Measurements from ENCODE around the gene ATP7A. TPM values are rescaled to one million over a fixed set of nuclear protein-coding genes. Genes with fewer than 3 reads are reported as not detected.

ATP7A gene
- total RNA-seq, 1 experiment from 2014 or later: 6.3 TPM

DNA sequence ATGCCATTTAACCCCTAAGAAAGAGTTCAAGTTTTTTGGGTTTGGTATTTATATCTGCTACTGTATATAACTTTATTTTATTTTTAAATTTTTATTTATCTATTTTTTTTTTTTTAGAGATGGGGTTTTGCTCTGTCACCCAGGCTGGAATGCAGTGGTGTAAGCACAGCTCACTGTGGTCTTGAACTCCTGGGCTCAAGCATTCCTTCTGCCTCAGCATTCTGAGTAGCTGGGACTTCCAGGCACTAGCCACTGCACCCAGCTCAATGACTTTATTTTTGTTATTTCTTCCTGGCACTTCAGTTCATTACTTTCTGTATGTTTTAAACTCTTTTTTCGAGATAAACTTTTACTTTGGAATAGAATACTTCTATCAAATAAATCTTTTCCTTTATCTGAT is 101.4 kb downstream of the ATP7A start (continued):
- TF ChIP-seq, protein P1, sequence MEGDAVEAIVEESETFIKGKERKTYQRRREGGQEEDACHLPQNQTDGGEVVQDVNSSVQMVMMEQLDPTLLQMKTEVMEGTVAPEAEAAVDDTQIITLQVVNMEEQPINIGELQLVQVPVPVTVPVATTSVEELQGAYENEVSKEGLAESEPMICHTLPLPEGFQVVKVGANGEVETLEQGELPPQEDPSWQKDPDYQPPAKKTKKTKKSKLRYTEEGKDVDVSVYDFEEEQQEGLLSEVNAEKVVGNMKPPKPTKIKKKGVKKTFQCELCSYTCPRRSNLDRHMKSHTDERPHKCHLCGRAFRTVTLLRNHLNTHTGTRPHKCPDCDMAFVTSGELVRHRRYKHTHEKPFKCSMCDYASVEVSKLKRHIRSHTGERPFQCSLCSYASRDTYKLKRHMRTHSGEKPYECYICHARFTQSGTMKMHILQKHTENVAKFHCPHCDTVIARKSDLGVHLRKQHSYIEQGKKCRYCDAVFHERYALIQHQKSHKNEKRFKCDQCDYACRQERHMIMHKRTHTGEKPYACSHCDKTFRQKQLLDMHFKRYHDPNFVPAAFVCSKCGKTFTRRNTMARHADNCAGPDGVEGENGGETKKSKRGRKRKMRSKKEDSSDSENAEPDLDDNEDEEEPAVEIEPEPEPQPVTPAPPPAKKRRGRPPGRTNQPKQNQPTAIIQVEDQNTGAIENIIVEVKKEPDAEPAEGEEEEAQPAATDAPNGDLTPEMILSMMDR (IDR thresholded peaks at IDR 0.05 in 2 of 3, conservative IDR thresholded peaks at IDR 0.05 in 1 of 3; ENCODE audit: borderline replicate concordance in 1 of 3, insufficient read depth in 1 of 3, low read depth in 2 of 3, low read length in 2 of 3): no peak
- TF ChIP-seq SRF (IDR thresholded peaks at IDR 0.05; ENCODE audit: low read depth) (no peak), ZFX (IDR thresholded peaks at IDR 0.05) (no peak), TCF7L2 (IDR thresholded peaks at IDR 0.05; ENCODE audit: borderline replicate concordance, extremely low read depth, insufficient read depth, insufficient read length) (no peak), POLR2AphosphoS5 (IDR thresholded peaks at IDR 0.05; ENCODE audit: low read depth, low read length) (no peak), CEBPB (IDR thresholded peaks at IDR 0.05; ENCODE audit: low read depth) (no peak), POLR2A (IDR thresholded peaks at IDR 0.05; ENCODE audit: borderline replicate concordance, extremely low read depth, insufficient read depth, insufficient read length) (no peak), ELF1 (IDR thresholded peaks at IDR 0.05; ENCODE audit: borderline replicate concordance, low read depth) (no peak), YY1 (IDR thresholded peaks at IDR 0.05; ENCODE audit: extremely low read depth, insufficient replicate concordance, low read depth, low read length) (no peak), JUND (IDR thresholded peaks at IDR 0.05) (no peak), CBX3 (IDR thresholded peaks at IDR 0.05; ENCODE audit: low read depth) (no peak), EZH2 (IDR thresholded peaks at IDR 0.05) (no peak), ZNF274 (IDR thresholded peaks at IDR 0.05; ENCODE audit: low read depth, low read length) (no peak)

- DNase-seq (ENCODE audit: low read depth, low spot score) (no peak), ATAC-seq (no peak)
- H3K27ac ChIP-seq (ENCODE audit: low read depth, low read length): no peak overlapping the region
- no peaks in the 10 kb centered on the region for H3K79me2 ChIP-seq (ENCODE audit: insufficient read depth, low read length)
- no peak overlapping the region for H2AFZ ChIP-seq (ENCODE audit: low read depth, low read length, poor library complexity, severe bottlenecking)
- no peak overlapping the region for H3K4me3 ChIP-seq (replicated peaks in 1 of 2; ENCODE audit: low read depth in 1 of 2, low read length in 2 of 2)
- no TSS peak for BruUV-seq (replicated peaks)
- H3K4me2 ChIP-seq (ENCODE audit: low read length): no peak overlapping the region
- peaks cover 7 to 10% of the 10 kb centered on the region in 2 experiments; a peak in 3 of 4 replicates for H3K4me1 ChIP-seq (ENCODE audit: control insufficient read depth in 1 of 2, insufficient read depth in 2 of 2, low read length in 2 of 2)
- POLR2A ChIA-PET: no interaction called here
- no peaks in the 10 kb centered on the region for H3K27me3 ChIP-seq (ENCODE audit: insufficient read depth, low read length)
- H3K9ac ChIP-seq (ENCODE audit: low read length): no peak overlapping the region
- H3K36me3 ChIP-seq (ENCODE audit: control insufficient read depth in 1 of 2, insufficient read depth in 2 of 2, low read length in 2 of 2): no peaks in the 10 kb centered on the region
- RAD21 ChIA-PET (ENCODE audit: low non-redundant PET in 1 of 2, low total read pairs in 2 of 2, uncharacterized antibody in 2 of 2, unreplicated experiment in 2 of 2): no interaction called here
- no peaks in the 10 kb centered on the region for H3K9me3 ChIP-seq (ENCODE audit: control insufficient read depth in 1 of 2, insufficient read depth in 1 of 2, low read depth in 1 of 2, low read length in 2 of 2)
- no peaks in the 10 kb centered on the region for H4K20me1 ChIP-seq (ENCODE audit: insufficient read depth)
- CTCF ChIA-PET: no interaction called here
- intact Hi-C loops (cut with micrococcal nuclease): loop anchor here (5.0 kb wide), 1 partner anchor 123 kb away; the partner anchor contains the start of genes COX7B and MAGT1
- no peaks in the 10 kb centered on the region for H3K9me2 ChIP-seq (ENCODE audit: insufficient read depth)
- TF ChIP-seq SRF (IDR thresholded peaks at IDR 0.05; ENCODE audit: low read depth) (no peak), RAD21 (IDR thresholded peaks at IDR 0.05; ENCODE audit: low read depth) (no peak), YY1 (IDR thresholded peaks at IDR 0.05; ENCODE audit: extremely low read depth, insufficient replicate concordance, low read depth, low read length) (no peak), SIN3A (IDR thresholded peaks at IDR 0.05; ENCODE audit: low read depth) (no peak), FOSL1 (IDR thresholded peaks at IDR 0.05; ENCODE audit: low read depth) (no peak)
- TF ChIP-seq, protein P1 (IDR thresholded peaks at IDR 0.05 in 2 of 3, conservative IDR thresholded peaks at IDR 0.05 in 1 of 3; ENCODE audit: borderline replicate concordance in 1 of 3, insufficient read depth in 1 of 3, low read depth in 2 of 3, low read length in 2 of 3): no peak
- TF ChIP-seq, protein P2, sequence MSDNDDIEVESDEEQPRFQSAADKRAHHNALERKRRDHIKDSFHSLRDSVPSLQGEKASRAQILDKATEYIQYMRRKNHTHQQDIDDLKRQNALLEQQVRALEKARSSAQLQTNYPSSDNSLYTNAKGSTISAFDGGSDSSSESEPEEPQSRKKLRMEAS (IDR thresholded peaks at IDR 0.05): no peak
- TF ChIP-seq, protein P3, sequence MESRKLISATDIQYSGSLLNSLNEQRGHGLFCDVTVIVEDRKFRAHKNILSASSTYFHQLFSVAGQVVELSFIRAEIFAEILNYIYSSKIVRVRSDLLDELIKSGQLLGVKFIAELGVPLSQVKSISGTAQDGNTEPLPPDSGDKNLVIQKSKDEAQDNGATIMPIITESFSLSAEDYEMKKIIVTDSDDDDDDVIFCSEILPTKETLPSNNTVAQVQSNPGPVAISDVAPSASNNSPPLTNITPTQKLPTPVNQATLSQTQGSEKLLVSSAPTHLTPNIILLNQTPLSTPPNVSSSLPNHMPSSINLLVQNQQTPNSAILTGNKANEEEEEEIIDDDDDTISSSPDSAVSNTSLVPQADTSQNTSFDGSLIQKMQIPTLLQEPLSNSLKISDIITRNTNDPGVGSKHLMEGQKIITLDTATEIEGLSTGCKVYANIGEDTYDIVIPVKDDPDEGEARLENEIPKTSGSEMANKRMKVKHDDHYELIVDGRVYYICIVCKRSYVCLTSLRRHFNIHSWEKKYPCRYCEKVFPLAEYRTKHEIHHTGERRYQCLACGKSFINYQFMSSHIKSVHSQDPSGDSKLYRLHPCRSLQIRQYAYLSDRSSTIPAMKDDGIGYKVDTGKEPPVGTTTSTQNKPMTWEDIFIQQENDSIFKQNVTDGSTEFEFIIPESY (IDR thresholded peaks at IDR 0.05; ENCODE audit: extremely low read depth, insufficient replicate concordance, low read length): no peak
These were observed 109.3 kb downstream of the ATP7A start for GRCh38 chrX:78019586-78020483.
